ENCODE data around the gene GRAP2. TPM values are rescaled to one million over a fixed set of nuclear protein-coding genes. Genes with fewer than 3 reads are reported as not detected.
A peak's percentile ranks its signal among the peaks of the same experiment; 100 is the strongest.
"Not testable (repeated sequence)": the region's sequence is repeated elsewhere in the genome, so short reads cannot be mapped to it uniquely, and the experiment has no call there.

The GRAP2 gene
- total RNA-seq, 1 donor from 2014 or later = 10.1 TPM

DNA sequence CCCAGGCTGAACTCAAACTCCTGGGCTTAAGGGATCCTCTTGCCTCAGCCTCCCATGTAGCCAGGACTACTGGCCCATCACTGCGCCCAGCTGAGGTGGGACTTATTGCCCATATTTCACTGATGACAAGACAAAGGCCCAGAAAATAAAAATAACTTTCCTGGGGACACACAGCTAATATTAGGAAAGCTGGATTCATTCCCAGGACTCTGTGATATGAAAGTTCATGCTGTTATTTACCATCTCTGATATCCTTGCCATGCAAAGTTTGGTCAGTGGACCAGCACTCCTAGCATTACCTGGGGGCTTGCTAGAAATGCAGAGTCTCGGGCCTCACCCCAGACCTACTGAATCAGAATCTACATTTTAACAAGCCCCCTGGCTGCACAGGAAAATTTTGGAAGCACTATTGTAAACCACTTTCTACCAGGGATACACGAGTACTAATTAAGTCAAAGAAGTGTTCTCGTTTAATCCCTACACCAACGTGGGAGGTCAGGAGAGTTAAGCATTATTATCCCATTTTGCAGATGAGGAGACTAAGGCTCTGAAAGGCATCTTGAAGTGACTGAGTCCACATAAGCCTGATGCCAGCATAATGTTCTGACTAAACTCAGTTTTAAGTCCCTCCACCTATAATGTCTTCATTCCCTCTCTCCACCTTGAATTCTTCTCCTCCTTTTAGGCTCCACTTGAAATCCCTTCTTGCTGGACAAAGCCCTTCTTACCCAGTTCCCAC lies 91.4 kb downstream of the GRAP2 start:
- Histone ChIP-seq H3K36me3 (no peaks in the 10 kb centered on the region), H3K27me3 (peaks cover 49% of the 10 kb centered on the region), H3K9me3 (no peaks in the 10 kb centered on the region), H3K27ac (no peak overlapping the region), H3K4me1 (no peaks in the 10 kb centered on the region), H3K4me3 (no peak overlapping the region)
- TF ChIP-seq, protein P1, sequence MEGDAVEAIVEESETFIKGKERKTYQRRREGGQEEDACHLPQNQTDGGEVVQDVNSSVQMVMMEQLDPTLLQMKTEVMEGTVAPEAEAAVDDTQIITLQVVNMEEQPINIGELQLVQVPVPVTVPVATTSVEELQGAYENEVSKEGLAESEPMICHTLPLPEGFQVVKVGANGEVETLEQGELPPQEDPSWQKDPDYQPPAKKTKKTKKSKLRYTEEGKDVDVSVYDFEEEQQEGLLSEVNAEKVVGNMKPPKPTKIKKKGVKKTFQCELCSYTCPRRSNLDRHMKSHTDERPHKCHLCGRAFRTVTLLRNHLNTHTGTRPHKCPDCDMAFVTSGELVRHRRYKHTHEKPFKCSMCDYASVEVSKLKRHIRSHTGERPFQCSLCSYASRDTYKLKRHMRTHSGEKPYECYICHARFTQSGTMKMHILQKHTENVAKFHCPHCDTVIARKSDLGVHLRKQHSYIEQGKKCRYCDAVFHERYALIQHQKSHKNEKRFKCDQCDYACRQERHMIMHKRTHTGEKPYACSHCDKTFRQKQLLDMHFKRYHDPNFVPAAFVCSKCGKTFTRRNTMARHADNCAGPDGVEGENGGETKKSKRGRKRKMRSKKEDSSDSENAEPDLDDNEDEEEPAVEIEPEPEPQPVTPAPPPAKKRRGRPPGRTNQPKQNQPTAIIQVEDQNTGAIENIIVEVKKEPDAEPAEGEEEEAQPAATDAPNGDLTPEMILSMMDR (IDR thresholded peaks at IDR 0.05) = no peak
- ATAC-seq (no peak), DNase-seq (no peak)
- intact Hi-C loops (cut with DNase I) = no loop called here

DNA sequence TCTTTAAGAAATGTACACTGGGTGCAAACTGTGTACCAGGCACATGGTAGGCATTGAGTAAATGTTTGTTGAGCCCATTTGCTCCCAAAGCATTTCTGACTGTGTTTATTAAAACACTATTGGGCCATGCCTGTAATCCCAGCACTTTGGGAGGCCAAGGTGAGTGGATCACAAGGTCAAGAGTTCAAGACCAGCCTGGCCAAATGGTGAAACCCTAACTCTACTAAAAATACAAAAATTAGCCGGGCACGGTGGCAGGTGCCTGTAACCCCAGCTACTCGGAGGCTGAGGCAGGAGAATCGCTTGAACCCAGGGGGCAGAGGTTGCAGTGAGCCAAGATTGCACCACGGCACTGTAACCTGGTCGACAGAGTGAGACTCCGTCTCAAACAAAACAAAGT lies 92.0 kb downstream of the GRAP2 start:
- H3K27me3 ChIP-seq = peaks cover 49% of the 10 kb centered on the region
- intact Hi-C loops (cut with DNase I); H3K9me3 ChIP-seq; DNase-seq; H3K4me3 ChIP-seq; ATAC-seq; H3K27ac ChIP-seq; H3K36me3 ChIP-seq; H3K4me1 ChIP-seq: not testable (repeated sequence)

DNA sequence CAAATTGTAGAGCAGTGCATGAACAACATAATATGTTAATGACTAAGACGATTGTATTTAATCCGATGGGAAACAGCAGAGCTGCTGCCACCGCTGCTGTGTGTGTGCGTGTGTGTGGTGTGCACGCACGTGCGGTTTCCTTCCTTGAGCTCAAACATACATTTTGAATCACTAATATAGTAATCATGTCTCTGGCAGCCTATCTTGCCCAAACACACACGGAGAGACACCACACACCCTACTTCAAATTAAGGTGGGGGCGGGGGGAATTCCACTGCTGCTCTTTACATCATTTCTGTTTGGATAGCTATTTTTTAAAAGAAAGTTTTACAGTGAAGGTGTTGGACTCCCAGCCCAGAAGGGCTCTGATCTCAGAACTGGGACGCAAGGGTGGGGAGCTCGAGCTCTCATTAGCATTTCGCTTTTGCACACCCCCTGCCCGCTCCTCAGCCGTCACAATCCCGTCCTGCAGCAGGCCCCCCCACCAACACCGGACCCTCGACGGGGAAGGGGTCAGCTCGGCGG lies 93.2 kb downstream of the GRAP2 start:
- no peaks in the 10 kb centered on the region for H3K4me1 ChIP-seq
- no peak overlapping the region for H3K27ac ChIP-seq
- TF ChIP-seq, protein P1 (IDR thresholded peaks at IDR 0.05) = no peak
- ATAC-seq (no peak), DNase-seq (no peak)
- H3K27me3 ChIP-seq = peaks cover 49% of the 10 kb centered on the region
- H3K9me3 ChIP-seq = no peaks in the 10 kb centered on the region
- H3K4me3 ChIP-seq = no peak overlapping the region
- intact Hi-C loops (cut with DNase I) = no loop called here
- H3K36me3 ChIP-seq = no peaks in the 10 kb centered on the region

DNA sequence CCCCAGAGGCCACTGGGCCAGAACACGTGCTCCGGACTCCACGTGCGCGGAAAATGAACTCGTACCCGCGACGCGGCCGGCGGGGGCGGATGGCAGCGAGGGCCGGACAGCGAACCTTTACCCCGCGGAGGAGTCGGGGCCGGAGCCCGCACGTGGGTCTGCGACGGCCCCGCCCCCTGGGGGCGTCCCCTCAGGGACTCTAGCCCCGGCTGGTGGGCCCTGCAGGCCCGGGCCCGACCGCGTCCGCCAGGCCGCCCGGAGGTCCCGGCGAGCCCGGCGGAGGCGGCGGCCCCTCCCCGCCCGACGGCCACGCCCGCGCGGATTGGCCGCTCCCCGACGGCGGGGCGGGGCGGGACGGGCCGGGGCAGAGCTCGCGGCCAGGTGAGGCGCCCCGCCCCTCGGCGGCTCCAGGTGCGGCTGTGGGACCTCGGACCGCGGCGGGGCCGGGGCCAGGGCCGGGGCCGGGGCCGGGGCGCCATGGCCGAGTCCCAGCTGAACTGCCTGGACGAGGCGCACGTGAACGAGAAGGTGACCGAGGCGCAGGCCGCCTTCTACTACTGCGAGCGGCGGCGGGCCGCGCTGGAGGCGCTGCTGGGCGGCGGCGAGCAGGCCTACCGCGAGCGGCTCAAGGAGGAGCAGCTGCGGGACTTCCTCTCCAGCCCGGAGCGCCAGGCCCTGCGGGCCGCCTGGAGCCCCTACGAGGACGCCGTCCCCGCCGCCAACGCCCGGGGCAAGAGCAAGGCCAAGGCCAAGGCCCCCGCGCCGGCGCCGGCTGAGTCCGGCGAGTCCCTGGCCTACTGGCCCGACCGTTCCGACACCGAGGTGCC lies 93.9 kb downstream of the GRAP2 start, which contains the start of gene FAM83F:
FAM83F (plus strand) TSS at position 389 of the 827 bp plus-strand sequence; CDS start at position 478, 89 bp downstream.
- Histone ChIP-seq H3K27ac (no peak within 1 kb of the TSS), H3K4me1 (no peaks in the 10 kb centered on the region), H3K9me3 (no peaks in the 10 kb centered on the region), H3K36me3 (no peaks in the 10 kb centered on the region), H3K27me3 (peaks cover 49% of the 10 kb centered on the region), H3K4me3 (peak within 1 kb of the TSS; percentile 31)
- intact Hi-C loops (cut with DNase I) = no loop called here
- TF ChIP-seq, protein P1 (IDR thresholded peaks at IDR 0.05) = no peak
- DNase-seq (no peak), ATAC-seq (peak; percentile 78)

DNA sequence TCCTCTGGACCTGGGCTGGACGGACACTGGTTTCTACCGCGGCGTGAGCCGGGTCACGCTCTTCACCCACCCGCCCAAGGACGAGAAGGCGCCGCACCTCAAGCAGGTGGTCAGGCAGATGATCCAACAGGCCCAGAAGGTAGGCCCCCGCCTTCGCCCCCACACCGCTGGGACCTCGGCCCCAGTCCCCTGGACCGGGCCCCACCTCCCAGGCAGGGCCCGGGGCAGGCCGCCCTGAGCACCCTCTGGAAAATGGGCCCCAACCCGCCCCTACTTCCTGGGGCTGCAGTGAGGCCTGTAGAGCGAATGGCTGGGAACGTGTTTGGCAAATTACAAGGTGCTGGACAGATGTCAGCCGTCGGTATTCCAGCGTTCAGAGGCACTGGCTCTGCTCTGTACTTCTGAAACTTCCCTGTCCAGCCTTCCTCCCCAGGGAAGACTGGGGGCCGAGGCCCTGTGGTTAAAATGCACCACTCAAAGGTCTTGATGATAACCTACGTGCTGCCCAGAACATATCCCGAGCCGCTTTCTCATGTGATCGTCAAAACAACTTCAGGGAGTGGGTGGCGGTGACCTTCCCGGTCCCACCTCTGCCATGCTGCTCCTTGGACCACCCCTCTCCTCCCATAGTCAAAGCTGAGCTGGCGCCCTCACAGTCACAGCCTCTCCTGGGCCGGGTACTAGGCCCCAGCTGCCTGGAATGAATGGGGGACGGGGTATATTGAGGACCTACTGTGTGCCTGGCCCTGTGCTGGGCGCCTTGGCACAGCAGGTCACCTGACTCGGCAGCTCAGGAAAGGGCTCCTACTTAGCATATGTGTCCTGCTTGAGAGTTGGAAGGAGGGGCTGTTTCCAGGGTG lies 94.7 kb downstream of the GRAP2 start:
- Histone ChIP-seq H3K4me1 (no peaks in the 10 kb centered on the region), H3K9me3 (no peaks in the 10 kb centered on the region), H3K4me3 (peak overlapping the region; percentile 31), H3K36me3 (no peaks in the 10 kb centered on the region), H3K27me3 (peaks cover 49% of the 10 kb centered on the region), H3K27ac (no peak overlapping the region)
- TF ChIP-seq, protein P1 (IDR thresholded peaks at IDR 0.05) = no peak
- ATAC-seq = no peak
- intact Hi-C loops (cut with DNase I) = no loop called here
- no peak for DNase-seq

Data from upper lobe of right lung (tissue), 1 donor.